ENCODE measurements around the gene IMMP2L. TPM values are rescaled to one million over a fixed set of nuclear protein-coding genes. Genes with fewer than 3 reads are reported as not detected.

IMMP2L gene
- total and polyA plus RNA-seq, 2 of the 13 experiments (the other 11 are each of a cell fraction or from before 2014, with no cell fraction given): 7.8 to 16.9 TPM

DNA sequence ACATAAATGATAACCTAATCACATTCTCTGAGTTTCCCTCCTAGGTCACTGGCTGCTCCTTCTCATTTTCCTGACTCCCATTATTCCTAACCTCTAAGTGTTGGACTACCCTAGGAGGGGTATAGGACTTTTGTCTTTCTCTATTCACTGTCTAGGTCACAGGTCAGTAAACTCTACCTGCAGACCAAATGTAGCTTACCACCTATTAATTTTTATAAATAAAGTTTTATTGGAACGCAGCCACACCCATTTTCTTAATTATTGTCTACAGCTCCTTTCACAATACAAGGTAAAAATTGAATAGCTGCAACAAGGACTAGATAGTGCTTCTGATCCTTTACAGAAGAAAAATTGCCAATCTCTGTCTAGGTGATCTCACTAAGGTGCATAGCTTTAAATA, 156.7 kb downstream of the IMMP2L start:
- Histone ChIP-seq H3K4me1 (ENCODE audit: insufficient read depth, low read length) (peaks cover 7% of the 10 kb centered on the region), H3K9me3 (ENCODE audit: low read length) (no peaks in the 10 kb centered on the region), H3K27ac (ENCODE audit: extremely low read length, insufficient read depth, low read length) (no peak overlapping the region), H3K4me2 (ENCODE audit: low read depth, low read length) (no peak overlapping the region), H3K36me3 (replicated peaks in 1 of 2; ENCODE audit: control insufficient read depth in 1 of 2, insufficient read depth in 2 of 2, low read length in 2 of 2) (no peaks in the 10 kb centered on the region), H3K9ac (ENCODE audit: insufficient read depth, low read depth, low read length) (no peak overlapping the region), H2AFZ (ENCODE audit: low read length) (no peak overlapping the region), H4K20me1 (ENCODE audit: insufficient read depth, low read length) (no peaks in the 10 kb centered on the region), H3K27me3 (ENCODE audit: control insufficient read depth in 1 of 2, insufficient read depth in 2 of 2, low read length in 2 of 2) (no peaks in the 10 kb centered on the region), H3K79me2 (ENCODE audit: insufficient read depth, low read length) (no peaks in the 10 kb centered on the region), H3K4me3 (replicated peaks in 1 of 3; ENCODE audit: insufficient read depth in 1 of 3, low read depth in 2 of 3, low read length in 3 of 3) (no peak overlapping the region)
- intact Hi-C loops (cut with micrococcal nuclease; ENCODE audit: unreplicated experiment) (no loop called here), in situ Hi-C loops (cut with HindIII; ENCODE audit: extremely low pct_ligation_motif_present, low pct_unique_long_range_greater_than_20kb) (no loop called here)
- ATAC-seq: no peak
- no TSS peak for BruUV-seq (replicated peaks)
- ChIA-PET POLR2A (no interaction called here), CTCF (ENCODE audit: low intra/inter-chr PET ratio, low total read pairs) (no interaction called here)
- 93% methylated on average over 1 of the region's 1 CpG for WGBS (ENCODE audit: low lambda C conversion rate)
- TF ChIP-seq, protein P1, sequence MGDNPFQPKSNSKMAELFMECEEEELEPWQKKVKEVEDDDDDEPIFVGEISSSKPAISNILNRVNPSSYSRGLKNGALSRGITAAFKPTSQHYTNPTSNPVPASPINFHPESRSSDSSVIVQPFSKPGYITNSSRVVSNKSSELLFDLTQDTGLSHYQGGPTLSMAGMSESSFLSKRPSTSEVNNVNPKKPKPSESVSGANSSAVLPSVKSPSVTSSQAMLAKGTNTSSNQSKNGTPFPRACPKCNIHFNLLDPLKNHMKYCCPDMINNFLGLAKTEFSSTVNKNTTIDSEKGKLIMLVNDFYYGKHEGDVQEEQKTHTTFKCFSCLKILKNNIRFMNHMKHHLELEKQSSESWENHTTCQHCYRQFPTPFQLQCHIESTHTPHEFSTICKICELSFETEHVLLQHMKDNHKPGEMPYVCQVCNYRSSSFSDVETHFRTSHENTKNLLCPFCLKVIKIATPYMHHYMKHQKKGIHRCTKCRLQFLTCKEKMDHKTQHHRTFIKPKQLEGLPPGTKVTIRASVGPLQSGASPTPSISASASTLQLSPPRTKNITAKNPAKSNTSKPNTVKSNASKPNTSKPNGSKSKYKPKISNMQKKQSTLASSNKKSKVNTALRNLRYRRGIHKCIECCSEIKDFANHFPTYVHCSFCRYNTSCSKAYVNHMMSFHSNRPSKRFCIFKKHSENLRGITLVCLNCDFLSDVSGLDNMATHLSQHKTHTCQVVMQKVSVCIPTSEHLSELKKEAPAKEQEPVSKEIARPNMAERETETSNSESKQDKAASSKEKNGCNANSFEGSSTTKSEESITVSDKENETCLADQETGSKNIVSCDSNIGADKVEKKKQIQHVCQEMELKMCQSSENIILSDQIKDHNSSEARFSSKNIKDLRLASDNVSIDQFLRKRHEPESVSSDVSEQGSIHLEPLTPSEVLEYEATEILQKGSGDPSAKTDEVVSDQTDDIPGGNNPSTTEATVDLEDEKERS (CRISPR knock-in tag; IDR thresholded peaks at IDR 0.05): no peak
- no peak for TF ChIP-seq DPF2 (CRISPR knock-in tag; IDR thresholded peaks at IDR 0.05; ENCODE audit: borderline replicate concordance, low read depth)
- TF ChIP-seq ISL2 (CRISPR knock-in tag; IDR thresholded peaks at IDR 0.05): no peak
- TF ChIP-seq ZNF644 (CRISPR knock-in tag; IDR thresholded peaks at IDR 0.05; ENCODE audit: low read depth): no peak
- TF ChIP-seq ZFAT (CRISPR knock-in tag; conservative IDR thresholded peaks at IDR 0.05): no peak
- TF ChIP-seq, protein P2, sequence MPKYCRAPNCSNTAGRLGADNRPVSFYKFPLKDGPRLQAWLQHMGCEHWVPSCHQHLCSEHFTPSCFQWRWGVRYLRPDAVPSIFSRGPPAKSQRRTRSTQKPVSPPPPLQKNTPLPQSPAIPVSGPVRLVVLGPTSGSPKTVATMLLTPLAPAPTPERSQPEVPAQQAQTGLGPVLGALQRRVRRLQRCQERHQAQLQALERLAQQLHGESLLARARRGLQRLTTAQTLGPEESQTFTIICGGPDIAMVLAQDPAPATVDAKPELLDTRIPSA (CRISPR knock-in tag; IDR thresholded peaks at IDR 0.05; ENCODE audit: borderline replicate concordance): no peak
- TF ChIP-seq, protein P3, sequence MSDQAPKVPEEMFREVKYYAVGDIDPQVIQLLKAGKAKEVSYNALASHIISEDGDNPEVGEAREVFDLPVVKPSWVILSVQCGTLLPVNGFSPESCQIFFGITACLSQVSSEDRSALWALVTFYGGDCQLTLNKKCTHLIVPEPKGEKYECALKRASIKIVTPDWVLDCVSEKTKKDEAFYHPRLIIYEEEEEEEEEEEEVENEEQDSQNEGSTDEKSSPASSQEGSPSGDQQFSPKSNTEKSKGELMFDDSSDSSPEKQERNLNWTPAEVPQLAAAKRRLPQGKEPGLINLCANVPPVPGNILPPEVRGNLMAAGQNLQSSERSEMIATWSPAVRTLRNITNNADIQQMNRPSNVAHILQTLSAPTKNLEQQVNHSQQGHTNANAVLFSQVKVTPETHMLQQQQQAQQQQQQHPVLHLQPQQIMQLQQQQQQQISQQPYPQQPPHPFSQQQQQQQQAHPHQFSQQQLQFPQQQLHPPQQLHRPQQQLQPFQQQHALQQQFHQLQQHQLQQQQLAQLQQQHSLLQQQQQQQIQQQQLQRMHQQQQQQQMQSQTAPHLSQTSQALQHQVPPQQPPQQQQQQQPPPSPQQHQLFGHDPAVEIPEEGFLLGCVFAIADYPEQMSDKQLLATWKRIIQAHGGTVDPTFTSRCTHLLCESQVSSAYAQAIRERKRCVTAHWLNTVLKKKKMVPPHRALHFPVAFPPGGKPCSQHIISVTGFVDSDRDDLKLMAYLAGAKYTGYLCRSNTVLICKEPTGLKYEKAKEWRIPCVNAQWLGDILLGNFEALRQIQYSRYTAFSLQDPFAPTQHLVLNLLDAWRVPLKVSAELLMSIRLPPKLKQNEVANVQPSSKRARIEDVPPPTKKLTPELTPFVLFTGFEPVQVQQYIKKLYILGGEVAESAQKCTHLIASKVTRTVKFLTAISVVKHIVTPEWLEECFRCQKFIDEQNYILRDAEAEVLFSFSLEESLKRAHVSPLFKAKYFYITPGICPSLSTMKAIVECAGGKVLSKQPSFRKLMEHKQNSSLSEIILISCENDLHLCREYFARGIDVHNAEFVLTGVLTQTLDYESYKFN (CRISPR knock-in tag; conservative IDR thresholded peaks at IDR 0.05): no peak
- TF ChIP-seq, protein P4, sequence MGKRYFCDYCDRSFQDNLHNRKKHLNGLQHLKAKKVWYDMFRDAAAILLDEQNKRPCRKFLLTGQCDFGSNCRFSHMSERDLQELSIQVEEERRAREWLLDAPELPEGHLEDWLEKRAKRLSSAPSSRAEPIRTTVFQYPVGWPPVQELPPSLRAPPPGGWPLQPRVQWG (CRISPR knock-in tag; IDR thresholded peaks at IDR 0.05; ENCODE audit: borderline replicate concordance, low read depth): no peak
- TF ChIP-seq FOXA3 (CRISPR knock-in tag; IDR thresholded peaks at IDR 0.05): no peak
- TF ChIP-seq ZNF143 (CRISPR knock-in tag; IDR thresholded peaks at IDR 0.05): no peak
- no peak for TF ChIP-seq ZNF790 (CRISPR knock-in tag; IDR thresholded peaks at IDR 0.05; ENCODE audit: borderline replicate concordance)
- TF ChIP-seq MTF2 (CRISPR knock-in tag; IDR thresholded peaks at IDR 0.05; ENCODE audit: borderline replicate concordance): no peak
- no peak for TF ChIP-seq SYNCRIP (IDR thresholded peaks at IDR 0.05; ENCODE audit: insufficient read depth, low read depth, low read length)
- TF ChIP-seq ZNF567 (CRISPR knock-in tag; IDR thresholded peaks at IDR 0.05; ENCODE audit: borderline replicate concordance): no peak
- no peak for TF ChIP-seq RORA (CRISPR knock-in tag; IDR thresholded peaks at IDR 0.05)
- DNase-seq (ENCODE audit: low spot score): no peak
- FAIRE-seq: no peak

Data from HepG2 (cell line).